ENCODE results near the gene SEMA3B. TPM values are rescaled to one million over a fixed set of nuclear protein-coding genes. Genes with fewer than 3 reads are reported as not detected.

SEMA3B gene
- total and polyA plus RNA-seq, 2 of the 4 experiments (the other 2 are of a cell fraction) = 4.3 to 29.3 TPM

- Histone ChIP-seq H3K79me1 (ENCODE audit: low read depth in 1 of 2, low read length in 2 of 2) (peaks cover 24 to 75% of the 10 kb centered on the region in 2 experiments), H2AK5ac (ENCODE audit: low read depth, low read length) (no peak overlapping the region), H2BK20ac (ENCODE audit: low read depth, low read length) (no peak overlapping the region), H3K18ac (ENCODE audit: low read depth, low read length) (no peak overlapping the region), H4K20me1 (ENCODE audit: insufficient read depth, low read length) (peaks cover 30% of the 10 kb centered on the region), H2BK120ac (ENCODE audit: low read depth, low read length) (no peak overlapping the region), H3K9ac (ENCODE audit: low read depth, low read length) (no peak overlapping the region), H3K14ac (replicated peaks; ENCODE audit: low read depth, low read length) (no peak overlapping the region), H3K27ac (ENCODE audit: insufficient read depth, low read length) (no peak overlapping the region), H3K23ac (ENCODE audit: low read depth, low read length) (no peak overlapping the region), H4K5ac (ENCODE audit: low read depth, low read length) (no peak overlapping the region), H3K4me2 (ENCODE audit: low read depth, low read length) (no peak overlapping the region), H4K91ac (ENCODE audit: insufficient read depth, low read depth, low read length) (no peak overlapping the region), H4K8ac (ENCODE audit: low read depth in 2 of 2, low read length in 2 of 2) (no peak overlapping the region), H3K4me1 (ENCODE audit: control insufficient read depth, insufficient read depth, low read length) (peaks cover 17% of the 10 kb centered on the region), H3K9me3 (ENCODE audit: control insufficient read depth, insufficient read depth, low read length) (no peaks in the 10 kb centered on the region), H3K4me3 (ENCODE audit: insufficient read depth, low read depth, low read length) (no peak overlapping the region), H2AK9ac (replicated peaks; ENCODE audit: low read depth, low read length, poor library complexity) (no peak overlapping the region), H2BK5ac (ENCODE audit: low read depth, low read length, poor library complexity, severe bottlenecking) (no peak overlapping the region), H3K36me3 (ENCODE audit: control insufficient read depth, insufficient read depth, low read length) (peaks cover 42% of the 10 kb centered on the region), H2AFZ (replicated peaks; ENCODE audit: low read length, poor library complexity) (no peak overlapping the region), H3K56ac (ENCODE audit: extremely low read depth, insufficient read depth, low read length) (no peak overlapping the region), H3K4ac (ENCODE audit: low read depth, low read length) (no peak overlapping the region), H3K27me3 (ENCODE audit: control insufficient read depth, insufficient read depth, low read length) (no peaks in the 10 kb centered on the region), H3K9me1 (ENCODE audit: insufficient read depth, low read length) (peaks cover 7% of the 10 kb centered on the region; the same call in 1 of the 2 replicates), H2BK15ac (ENCODE audit: low read depth, low read length) (no peak overlapping the region)
- dilution Hi-C loops (cut with HindIII; ENCODE audit: low sequenced_read_pairs, unreplicated experiment) = no loop called here
- no TSS peak for BruUV-seq (replicated peaks)
- DNase-seq (no peak), ATAC-seq (ENCODE audit: low read depth) (no peak)
- CTCF ChIA-PET = interaction anchor here (1.2 to 2.1 kb wide), 3 partner anchors 10 to 11 kb away, joined by 3 to 6 read pairs (median 5); no protein-coding TSS in a partner anchor
- intact Hi-C loops (cut with micrococcal nuclease) = no loop called here
- in situ Hi-C loops (cut with MboI; ENCODE audit: low sequenced_read_pairs) = no loop called here
- POLR2A ChIA-PET (ENCODE audit: unreplicated experiment) = no interaction called here
- no peak for TF ChIP-seq CHD1 (IDR thresholded peaks at IDR 0.05; ENCODE audit: low read depth, low read length)
- TF ChIP-seq CTCF (conservative IDR thresholded peaks at IDR 0.05; ENCODE audit: low read depth, low read length) = no peak
- TF ChIP-seq RFX5 (IDR thresholded peaks at IDR 0.05; ENCODE audit: low read depth, low read length) = no peak
- TF ChIP-seq RAD21 (IDR thresholded peaks at IDR 0.05; ENCODE audit: low read length) = no peak
- no peak for TF ChIP-seq CEBPB (IDR thresholded peaks at IDR 0.05; ENCODE audit: low read depth, low read length)
- no peak for TF ChIP-seq MAZ (IDR thresholded peaks at IDR 0.05; ENCODE audit: borderline replicate concordance, low read depth, low read length)
- no peak for TF ChIP-seq MXI1 (IDR thresholded peaks at IDR 0.05; ENCODE audit: borderline replicate concordance, low read depth, low read length)
- TF ChIP-seq POLR2A (IDR thresholded peaks at IDR 0.05; ENCODE audit: low read depth, low read length) = no peak
- TF ChIP-seq BHLHE40 (IDR thresholded peaks at IDR 0.05; ENCODE audit: low read depth, low read length) = no peak
- TF ChIP-seq NFE2L2 (IDR thresholded peaks at IDR 0.05; ENCODE audit: low read depth, low read length) = no peak
- TF ChIP-seq USF2 (IDR thresholded peaks at IDR 0.05; ENCODE audit: low read depth, low read length) = no peak
- no peak for TF ChIP-seq MAFK (IDR thresholded peaks at IDR 0.05; ENCODE audit: low read depth, low read length)
- WGBS, 2 experiments (ENCODE audit: extremely low coverage in 2 of 2, insufficient read length in 1 of 2) = no CpG with 5 or more reads among the region's 17 CpGs
Observed at GRCh38 chr3:50258029-50258680, 10.8 kb upstream of the SEMA3B start.
